ENCODE data around the gene HIPK2.
A peak's percentile ranks its signal among the peaks of the same experiment; 100 is the strongest.

The HIPK2 gene

DNA sequence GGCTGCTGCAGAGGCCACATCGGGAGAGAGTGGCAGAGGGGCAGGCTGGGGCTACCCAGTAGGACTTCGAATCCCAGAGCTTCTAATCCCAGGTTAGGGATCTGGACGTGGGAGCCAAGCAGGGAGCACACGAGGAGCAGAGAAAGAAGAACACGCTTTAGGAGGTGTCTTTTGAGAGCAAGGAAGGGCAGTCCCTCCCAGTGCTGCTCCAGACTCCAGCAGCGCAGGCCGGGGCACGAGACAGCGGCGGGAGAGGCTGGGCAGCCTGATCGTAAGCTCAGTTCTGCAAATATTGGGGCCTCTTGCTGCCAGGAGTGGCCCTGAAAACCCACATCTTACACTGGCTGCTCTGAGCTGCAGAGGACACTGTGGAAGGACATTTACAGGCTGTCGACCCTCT is 75.9 kb downstream of the HIPK2 start:
- H3K4me1 ChIP-seq, result peaks cover 74 to 98% (median 93%) of the 10 kb centered on the region in 10 experiments
- no peaks in the 10 kb centered on the region for H3K27me3 ChIP-seq
- no peaks in the 10 kb centered on the region for H3K9me3 ChIP-seq (replicated peaks in 1 of 11)
- TF ChIP-seq Cebpa-rat (IDR thresholded peaks at IDR 0.05), result no peak
- H3K4me2 ChIP-seq, result peak overlapping the region; percentile 42 to 81 (median 72)
- H3K36me3 ChIP-seq, result peaks cover 7 to 85% (median 46%) of the 10 kb centered on the region in 11 experiments; a peak in 20 of 22 replicates
- H3K27ac ChIP-seq, result peak overlapping the region; percentile 31 to 69 (median 39); a peak in 18 of 22 replicates
- no peak overlapping the region for H3K4me3 ChIP-seq
- H3K9ac ChIP-seq, result peak overlapping the region in 3 of 11 experiments; percentile 32 to 58 (median 40); a peak in 5 of 22 replicates
- H4K20me1 ChIP-seq, result peaks cover 3 to 100% (median 90%) of the 10 kb centered on the region in 11 experiments; a peak in 21 of 22 replicates

DNA sequence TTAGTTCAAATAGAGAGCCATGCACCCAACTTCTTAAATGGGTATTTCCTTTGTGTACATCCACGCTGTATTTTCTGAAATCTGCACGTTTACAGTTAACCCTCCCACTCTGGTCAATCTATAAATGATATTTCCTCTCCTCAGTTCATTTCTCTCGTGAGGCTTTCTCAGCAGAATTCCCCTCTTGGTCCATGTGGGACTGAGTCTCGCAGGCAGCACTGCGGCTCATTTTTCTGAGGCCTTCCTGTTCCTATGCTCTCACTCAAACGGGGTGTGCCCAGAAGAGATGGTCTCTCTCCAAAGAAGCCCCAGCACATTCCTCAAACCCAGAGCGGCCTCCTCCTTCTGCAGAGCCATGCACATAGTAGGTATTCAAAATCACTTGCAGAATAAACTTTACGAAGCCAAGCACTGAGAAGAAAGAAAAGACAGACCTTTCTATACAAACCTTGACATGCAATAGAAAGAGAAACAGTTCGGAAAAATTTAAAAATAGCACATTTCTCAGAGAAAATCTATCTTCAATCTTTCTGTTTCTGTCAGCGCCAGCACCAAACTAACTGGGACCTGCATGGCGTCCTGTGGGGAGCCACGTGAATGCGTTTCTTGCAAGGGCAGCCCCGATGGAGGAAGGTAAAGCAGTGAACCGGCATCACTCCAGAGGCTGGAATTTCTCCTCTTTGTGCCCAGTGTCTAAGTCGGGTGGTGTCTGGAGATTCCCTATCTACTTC is 77.1 kb downstream of the HIPK2 start:
- H3K4me1 ChIP-seq, result peaks cover 74 to 98% (median 93%) of the 10 kb centered on the region in 10 experiments
- H3K4me2 ChIP-seq, result peak overlapping the region; percentile 32 to 81 (median 69)
- no peaks in the 10 kb centered on the region for H3K9me3 ChIP-seq (replicated peaks in 1 of 11)
- peaks cover 3 to 100% (median 83%) of the 10 kb centered on the region in 11 experiments; a peak in 21 of 22 replicates for H4K20me1 ChIP-seq
- no peak overlapping the region for H3K4me3 ChIP-seq
- H3K27me3 ChIP-seq, result no peaks in the 10 kb centered on the region
- peak overlapping the region in 2 of 11 experiments; percentile 1 to 12; a peak in 1 of 22 replicates for H3K9ac ChIP-seq
- no peak for TF ChIP-seq Cebpa-rat (IDR thresholded peaks at IDR 0.05)
- H3K36me3 ChIP-seq, result peaks cover 7 to 84% (median 48%) of the 10 kb centered on the region in 11 experiments; a peak in 20 of 22 replicates
- H3K27ac ChIP-seq, result peak overlapping the region in 2 of 11 experiments; percentile 11 to 41; a peak in 4 of 22 replicates

DNA sequence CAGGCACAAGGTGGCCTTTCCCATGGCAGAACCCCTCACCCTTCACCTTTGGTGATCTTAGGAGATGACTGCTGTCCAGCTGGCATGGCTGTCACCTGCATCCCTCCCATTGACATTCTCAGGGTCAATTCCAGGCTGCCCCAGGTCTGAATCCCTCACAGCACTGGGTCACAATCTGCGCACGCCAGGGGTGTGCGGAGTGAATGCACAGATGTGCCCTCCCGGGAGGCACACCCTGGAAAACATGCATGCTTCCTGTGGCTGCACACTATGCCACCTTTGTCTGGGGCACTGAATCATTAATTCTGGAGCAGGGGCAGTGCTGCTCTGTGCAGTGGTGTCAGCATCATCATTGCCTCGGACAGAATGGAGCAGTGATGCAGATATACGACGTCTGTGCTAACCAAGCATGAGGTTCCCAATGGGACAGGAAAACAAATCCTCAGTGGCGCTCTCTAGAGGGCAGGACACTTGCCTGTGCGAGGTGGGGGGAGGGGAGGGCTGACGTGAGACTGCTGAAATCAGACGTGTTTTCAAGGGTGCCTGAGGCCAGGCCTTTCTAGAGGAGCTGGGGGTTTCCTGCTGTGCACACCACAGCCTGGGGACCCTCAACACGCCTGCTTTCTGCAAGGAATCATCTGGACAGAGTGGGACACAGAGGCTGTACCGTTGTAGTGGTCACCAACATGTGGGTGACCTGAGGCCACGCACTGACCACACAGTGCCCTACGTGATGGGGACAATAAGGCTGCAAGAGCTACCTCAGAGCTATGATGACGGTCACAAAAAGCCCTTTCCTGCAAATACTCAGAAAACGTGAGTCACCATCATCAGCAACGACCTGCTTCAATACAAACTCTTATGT is 77.9 kb downstream of the HIPK2 start:
- no peaks in the 10 kb centered on the region for H3K27me3 ChIP-seq
- 0 out of 22 replicates have a peak overlapping the region, but pooled peaks of 1 of the 11 experiments have one; percentile 1 for H3K9ac ChIP-seq
- no peak overlapping the region; a peak in 1 of 22 replicates for H3K27ac ChIP-seq
- no peak for TF ChIP-seq Cebpa-rat (IDR thresholded peaks at IDR 0.05)
- H3K36me3 ChIP-seq, result peaks cover 7 to 81% (median 44%) of the 10 kb centered on the region in 11 experiments; a peak in 20 of 22 replicates
- H4K20me1 ChIP-seq, result peaks cover 3 to 100% (median 80%) of the 10 kb centered on the region in 11 experiments; a peak in 21 of 22 replicates
- no peak overlapping the region for H3K4me3 ChIP-seq
- no peaks in the 10 kb centered on the region for H3K9me3 ChIP-seq (replicated peaks in 1 of 11)
- H3K4me2 ChIP-seq, result peak overlapping the region in 9 of 11 experiments; percentile 32 to 81 (median 69); a peak in 16 of 22 replicates
- peaks cover 78 to 98% (median 93%) of the 10 kb centered on the region in 10 experiments for H3K4me1 ChIP-seq

DNA sequence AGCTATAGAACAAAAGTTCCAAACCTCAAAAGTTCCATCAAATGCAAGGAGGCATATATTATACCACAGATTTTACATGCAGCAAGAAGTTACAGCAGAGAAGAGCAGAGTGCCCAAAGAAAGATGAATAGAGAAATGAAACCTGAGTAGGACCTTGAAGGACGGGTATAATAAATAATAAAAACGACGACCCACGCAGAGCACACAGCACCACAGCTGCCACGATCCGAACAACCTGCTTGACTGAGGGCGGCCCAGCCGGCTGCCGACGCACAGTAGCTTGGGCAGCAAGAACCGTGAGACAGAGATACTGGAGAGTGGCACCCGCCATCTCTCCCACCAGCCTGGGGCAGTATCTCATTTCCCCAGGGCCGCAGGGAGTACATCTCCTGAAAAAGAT is 79.0 kb downstream of the HIPK2 start:
- H3K9ac ChIP-seq, result no peak overlapping the region
- no peak for TF ChIP-seq Cebpa-rat (IDR thresholded peaks at IDR 0.05)
- peaks cover 3 to 100% (median 80%) of the 10 kb centered on the region in 11 experiments; a peak in 21 of 22 replicates for H4K20me1 ChIP-seq
- H3K9me3 ChIP-seq (replicated peaks in 1 of 11), result no peaks in the 10 kb centered on the region
- H3K4me3 ChIP-seq, result no peak overlapping the region
- H3K4me2 ChIP-seq, result no peak overlapping the region
- H3K27me3 ChIP-seq, result no peaks in the 10 kb centered on the region
- peaks cover 77 to 97% (median 92%) of the 10 kb centered on the region in 10 experiments for H3K4me1 ChIP-seq
- no peak overlapping the region for H3K27ac ChIP-seq
- H3K36me3 ChIP-seq, result peaks cover 7 to 81% (median 49%) of the 10 kb centered on the region in 11 experiments; a peak in 20 of 22 replicates

DNA sequence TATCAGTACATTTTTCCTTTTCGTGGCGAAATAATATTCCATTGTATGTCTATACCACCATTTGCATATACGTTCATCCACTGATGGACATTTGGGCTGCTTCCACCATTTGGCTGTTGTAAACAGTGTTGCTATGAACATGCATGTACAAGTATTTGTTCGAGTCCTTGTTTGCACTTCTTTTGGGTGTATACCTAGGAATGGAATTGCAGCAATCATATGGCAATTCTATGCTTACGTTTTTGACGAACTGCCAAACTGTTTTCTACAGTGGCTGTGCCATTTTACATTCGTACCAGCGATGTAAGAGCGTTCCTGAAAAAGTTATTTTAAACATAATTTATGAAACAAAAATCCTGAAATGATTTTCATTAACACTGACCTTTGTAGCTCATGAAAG is 79.5 kb downstream of the HIPK2 start:
- H4K20me1 ChIP-seq, result peaks cover 3 to 100% (median 80%) of the 10 kb centered on the region in 11 experiments; a peak in 21 of 22 replicates
- no peak for TF ChIP-seq Cebpa-rat (IDR thresholded peaks at IDR 0.05)

DNA sequence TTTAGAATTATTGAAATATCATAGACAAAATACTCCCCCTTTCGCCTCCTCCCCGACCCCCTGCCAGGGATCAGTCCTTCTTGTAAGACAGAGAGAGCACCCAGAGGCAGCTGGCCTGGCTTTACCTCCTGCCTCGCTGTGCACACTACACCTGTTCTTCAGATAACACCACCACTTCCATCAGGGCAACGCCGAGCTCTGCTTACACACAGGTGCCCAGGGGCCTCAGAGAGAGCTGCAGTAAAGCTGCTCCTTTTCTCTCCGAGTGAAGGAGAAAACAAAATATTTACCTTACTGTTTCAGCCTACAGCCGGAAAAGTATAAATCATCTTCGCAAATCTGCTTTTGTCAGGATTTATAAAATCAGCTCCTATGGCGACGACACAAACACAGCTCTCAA is 80.7 kb downstream of the HIPK2 start:
- H3K9ac ChIP-seq, result peak overlapping the region in 3 of 11 experiments; percentile 5 to 19 (median 18); a peak in 3 of 22 replicates

More for the DNA sequence above, 79.5 kb downstream of the HIPK2 start:
- Histone ChIP-seq H3K4me2 (peak overlapping the region in 2 of 11 experiments; percentile 7 to 14; a peak in 4 of 22 replicates), H3K9me3 (replicated peaks in 1 of 11) (no peaks in the 10 kb centered on the region), H3K4me1 (peaks cover 73 to 94% (median 89%) of the 10 kb centered on the region in 10 experiments), H3K36me3 (peaks cover 7 to 84% (median 55%) of the 10 kb centered on the region in 11 experiments; a peak in 20 of 22 replicates), H3K27me3 (no peaks in the 10 kb centered on the region), H3K27ac (no peak overlapping the region), H3K9ac (no peak overlapping the region), H3K4me3 (no peak overlapping the region)

DNA sequence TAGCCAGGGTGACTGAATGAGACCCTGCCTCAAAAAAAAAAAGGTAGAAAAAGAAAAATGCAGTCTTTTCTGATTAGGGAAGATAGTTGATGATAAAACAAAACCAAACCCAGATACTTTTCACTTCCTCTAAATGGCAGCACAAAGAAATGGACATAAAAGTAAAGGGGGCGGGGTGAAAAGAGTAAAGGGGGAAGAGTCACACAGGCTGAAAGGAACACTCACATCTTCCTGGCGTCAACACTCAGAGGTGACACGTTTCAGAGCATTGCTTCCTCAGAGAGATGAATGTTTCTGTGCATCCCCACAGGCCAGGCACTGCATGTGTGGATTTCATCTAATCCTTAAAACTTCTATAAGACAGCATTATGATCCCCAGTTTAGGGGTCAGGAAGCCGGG is 81.2 kb downstream of the HIPK2 start:
- peaks cover 12 to 87% (median 65%) of the 10 kb centered on the region in 11 experiments; a peak in 21 of 22 replicates for H3K36me3 ChIP-seq
- peak overlapping the region; percentile 65 to 81 (median 73) for H3K4me2 ChIP-seq
- H3K27me3 ChIP-seq, result no peaks in the 10 kb centered on the region
- H3K9me3 ChIP-seq (replicated peaks in 1 of 11), result no peaks in the 10 kb centered on the region
- peaks cover 61 to 80% (median 71%) of the 10 kb centered on the region in 10 experiments for H3K4me1 ChIP-seq
- peaks cover 3 to 100% (median 71%) of the 10 kb centered on the region in 11 experiments; a peak in 21 of 22 replicates for H4K20me1 ChIP-seq
- H3K9ac ChIP-seq, result 0 out of 22 replicates have a peak overlapping the region, but pooled peaks of 1 of the 11 experiments have one; percentile 19
- peak overlapping the region in 3 of 11 experiments; percentile 9 to 30 (median 18); a peak in 3 of 22 replicates for H3K27ac ChIP-seq
- H3K4me3 ChIP-seq, result no peak overlapping the region
- TF ChIP-seq Cebpa-rat (IDR thresholded peaks at IDR 0.05), result no peak

More for the DNA sequence above, 80.7 kb downstream of the HIPK2 start:
- Histone ChIP-seq H3K9me3 (replicated peaks in 1 of 11) (no peaks in the 10 kb centered on the region), H3K27me3 (no peaks in the 10 kb centered on the region), H3K27ac (peak overlapping the region in 3 of 11 experiments; percentile 9 to 30 (median 18); a peak in 2 of 22 replicates), H3K4me2 (peak overlapping the region; percentile 65 to 81 (median 73)), H3K4me3 (no peak overlapping the region), H3K36me3 (peaks cover 10 to 87% (median 63%) of the 10 kb centered on the region in 11 experiments; a peak in 20 of 22 replicates), H3K4me1 (peaks cover 66 to 85% (median 76%) of the 10 kb centered on the region in 10 experiments), H4K20me1 (peaks cover 3 to 100% (median 76%) of the 10 kb centered on the region in 11 experiments; a peak in 21 of 22 replicates)
- TF ChIP-seq Cebpa-rat (IDR thresholded peaks at IDR 0.05), result no peak

DNA sequence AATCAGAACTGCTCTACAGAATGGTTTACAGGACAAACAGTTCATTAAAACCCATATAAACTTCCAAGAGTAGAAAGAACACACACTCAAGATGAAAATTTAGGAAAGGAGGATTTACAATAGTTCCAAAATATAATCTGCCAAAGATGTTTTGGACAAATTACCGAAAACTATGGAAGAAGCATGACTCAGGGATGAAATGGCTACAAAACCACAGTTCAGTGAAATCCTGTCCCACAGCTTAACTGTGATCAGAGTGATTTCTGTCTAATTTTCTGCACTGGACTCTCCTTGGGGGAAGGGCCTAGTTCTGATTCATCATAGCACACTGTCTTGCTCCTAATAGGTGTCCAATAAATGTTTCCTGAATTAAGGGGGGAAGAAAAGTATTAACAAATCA is 82.2 kb downstream of the HIPK2 start:
- Histone ChIP-seq H3K4me3 (no peak overlapping the region), H3K27me3 (no peaks in the 10 kb centered on the region), H3K4me1 (peaks cover 52 to 70% (median 62%) of the 10 kb centered on the region in 10 experiments), H3K4me2 (peak overlapping the region; percentile 65 to 81 (median 73)), H3K27ac (no peak overlapping the region), H4K20me1 (peaks cover 3 to 100% (median 69%) of the 10 kb centered on the region in 11 experiments; a peak in 21 of 22 replicates), H3K9ac (no peak overlapping the region), H3K36me3 (peaks cover 22 to 87% (median 65%) of the 10 kb centered on the region in 11 experiments; a peak in 21 of 22 replicates), H3K9me3 (replicated peaks in 1 of 11) (no peaks in the 10 kb centered on the region)
- no peak for TF ChIP-seq Cebpa-rat (IDR thresholded peaks at IDR 0.05)

Measured in BLaER1 treated with 17β-estradiol and CSF1 and Interleukin-3, amounts not matched to agents 10 nM and 100 nM (cell line).